ENCODE results near the gene WDR33. TPM values are rescaled to one million over a fixed set of nuclear protein-coding genes. Genes with fewer than 3 reads are reported as not detected.

The WDR33 gene
- total and polyA plus RNA-seq, 2 of the 4 experiments (the other 2 are of a cell fraction) = 19.6 to 41.2 TPM

- H4K91ac ChIP-seq (ENCODE audit: insufficient read depth, low read depth, low read length) = no peak overlapping the region
- dilution Hi-C loops (cut with HindIII; ENCODE audit: low sequenced_read_pairs, unreplicated experiment) (no loop called here), intact Hi-C loops (cut with micrococcal nuclease) (loop anchor here (1.0 kb wide), 1 partner anchor 157 kb away; no protein-coding TSS in a partner anchor), in situ Hi-C loops (cut with MboI; ENCODE audit: low sequenced_read_pairs) (no loop called here)
- 47% methylated on average over 7 of the region's 8 CpGs; no CpG with 5 or more reads in 1 of the 2 experiments for WGBS, 2 experiments (ENCODE audit: extremely low coverage in 2 of 2, insufficient read length in 1 of 2)
- H3K4me1 ChIP-seq (ENCODE audit: control insufficient read depth, insufficient read depth, low read length) = peaks cover 2% of the 10 kb centered on the region; the same call in 1 of the 2 replicates
- no peak overlapping the region for H4K8ac ChIP-seq (ENCODE audit: low read depth in 2 of 2, low read length in 2 of 2)
- no peak overlapping the region for H2BK15ac ChIP-seq (ENCODE audit: low read depth, low read length)
- TF ChIP-seq MAFK (IDR thresholded peaks at IDR 0.05; ENCODE audit: low read depth, low read length) (no peak), FOS (IDR thresholded peaks at IDR 0.05; ENCODE audit: low read depth, low read length) (no peak), RFX5 (IDR thresholded peaks at IDR 0.05; ENCODE audit: low read depth, low read length) (no peak), CEBPB (IDR thresholded peaks at IDR 0.05; ENCODE audit: low read depth, low read length) (no peak), NFE2L2 (IDR thresholded peaks at IDR 0.05; ENCODE audit: low read depth, low read length) (no peak), BHLHE40 (IDR thresholded peaks at IDR 0.05; ENCODE audit: low read depth, low read length) (no peak), MXI1 (IDR thresholded peaks at IDR 0.05; ENCODE audit: borderline replicate concordance, low read depth, low read length) (no peak), RAD21 (IDR thresholded peaks at IDR 0.05; ENCODE audit: low read length) (no peak), SMC3 (IDR thresholded peaks at IDR 0.05; ENCODE audit: low read depth, low read length) (no peak), MAZ (IDR thresholded peaks at IDR 0.05; ENCODE audit: borderline replicate concordance, low read depth, low read length) (no peak)
- TF ChIP-seq, protein P1, sequence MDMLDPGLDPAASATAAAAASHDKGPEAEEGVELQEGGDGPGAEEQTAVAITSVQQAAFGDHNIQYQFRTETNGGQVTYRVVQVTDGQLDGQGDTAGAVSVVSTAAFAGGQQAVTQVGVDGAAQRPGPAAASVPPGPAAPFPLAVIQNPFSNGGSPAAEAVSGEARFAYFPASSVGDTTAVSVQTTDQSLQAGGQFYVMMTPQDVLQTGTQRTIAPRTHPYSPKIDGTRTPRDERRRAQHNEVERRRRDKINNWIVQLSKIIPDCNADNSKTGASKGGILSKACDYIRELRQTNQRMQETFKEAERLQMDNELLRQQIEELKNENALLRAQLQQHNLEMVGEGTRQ (IDR thresholded peaks at IDR 0.05; ENCODE audit: low read depth, low read length) = no peak
- ChIA-PET POLR2A (ENCODE audit: unreplicated experiment) (no interaction called here), CTCF (no interaction called here)
- H3K4me2 ChIP-seq (ENCODE audit: low read depth, low read length) = no peak overlapping the region
- no peaks in the 10 kb centered on the region for H3K9me3 ChIP-seq (ENCODE audit: control insufficient read depth, insufficient read depth, low read length)
- H2BK120ac ChIP-seq (ENCODE audit: low read depth, low read length) = no peak overlapping the region
- H2BK20ac ChIP-seq (ENCODE audit: low read depth, low read length) = no peak overlapping the region
- no TSS peak for BruUV-seq (replicated peaks)
- H2AK9ac ChIP-seq (replicated peaks; ENCODE audit: low read depth, low read length, poor library complexity) = no peak overlapping the region
- H3K14ac ChIP-seq (replicated peaks; ENCODE audit: low read depth, low read length) = no peak overlapping the region
- no peak overlapping the region; the same call in 1 of the 2 replicates for H3K56ac ChIP-seq (ENCODE audit: extremely low read depth, insufficient read depth, low read length)
- H3K36me3 ChIP-seq (ENCODE audit: control insufficient read depth, insufficient read depth, low read length) = peaks cover 17% of the 10 kb centered on the region
- H4K5ac ChIP-seq (ENCODE audit: low read depth, low read length) = no peak overlapping the region
- H3K27me3 ChIP-seq (ENCODE audit: control insufficient read depth, insufficient read depth, low read length) = no peaks in the 10 kb centered on the region
- 0 out of 2 replicates have a peak overlapping the region, but pooled peaks have one; percentile 70 for H3K23ac ChIP-seq (ENCODE audit: low read depth, low read length)
- H2AFZ ChIP-seq (replicated peaks; ENCODE audit: low read length, poor library complexity) = no peak overlapping the region
- no peak overlapping the region for H2BK5ac ChIP-seq (ENCODE audit: low read depth, low read length, poor library complexity, severe bottlenecking)
- H3K4me3 ChIP-seq (ENCODE audit: insufficient read depth, low read depth, low read length) = no peak overlapping the region
- peaks cover 4% of the 10 kb centered on the region; the same call in 1 of the 2 replicates for H3K9me1 ChIP-seq (ENCODE audit: insufficient read depth, low read length)
- H3K79me1 ChIP-seq (ENCODE audit: low read depth in 1 of 2, low read length in 2 of 2) = peaks cover 15 to 44% of the 10 kb centered on the region in 2 experiments; a peak in 3 of 4 replicates
- ATAC-seq (ENCODE audit: low read depth) = no peak
- no peak overlapping the region for H2AK5ac ChIP-seq (ENCODE audit: low read depth, low read length)
- no peak overlapping the region for H3K27ac ChIP-seq (ENCODE audit: insufficient read depth, low read length)
- DNase-seq = no peak
- no peak overlapping the region for H3K9ac ChIP-seq (ENCODE audit: low read depth, low read length)
- no peak overlapping the region for H3K18ac ChIP-seq (ENCODE audit: low read depth, low read length)
- peaks cover 23% of the 10 kb centered on the region for H4K20me1 ChIP-seq (ENCODE audit: insufficient read depth, low read length)
- H3K4ac ChIP-seq (ENCODE audit: low read depth, low read length) = no peak overlapping the region
These were observed 48.7 kb upstream of the WDR33 start for GRCh38 chr2:127859712-127860085.
